SK-N-SH (cell line): Measurements from ENCODE around the gene CCNY. TPM values are rescaled to one million over a fixed set of nuclear protein-coding genes. Genes with fewer than 3 reads are reported as not detected.

ENCODE experiments used
- CTCF ChIA-PET: fragments of 300-600, 350-600 bp; formaldehyde crosslinking; extraction: SDS; loops from one replicate; lab custom pipeline; 2021; lab: Yijun Ruan, JAX
- POLR2A ChIA-PET: fragments of 350-600 bp; sonication (Branson Sonifier 250); formaldehyde crosslinking; extraction: SDS; loops from one replicate; lab custom pipeline; 2020; ENCODE audit warnings: antibody characterized with exemption, inconsistent platforms; lab: Yijun Ruan, JAX
- DNase-seq: peaks from one replicate; pipeline ENCODE4 v3.0.0; 2012
- H2AFZ ChIP-seq: fragments of 200-600 bp; sonication (generic); 2 replicates; pipeline ENCODE4 v1.8.1; 2016; ENCODE audit warnings: antibody characterized with exemption, mild to moderate bottlenecking, low read depth
- H3F3A ChIP-seq: fragments of 200-600 bp; sonication (generic); replicated peaks from 2 replicates; pipeline ENCODE3; 2016; ENCODE audit warnings: antibody characterized with exemption, mild to moderate bottlenecking; ENCODE audit not compliant: insufficient read depth
- H3K27ac ChIP-seq, 2 experiments: fragments of 200-500 bp in 1 of 2; fragments of 200-600 bp in 1 of 2; sonication (Bioruptor generic) in 1 of 2; sonication (generic), shearing (Covaris generic) in 1 of 2; 2 replicates each; pipeline versions ENCODE4 v1.5.1 to v1.6.1; 2014 to 2016; ENCODE audit warnings: low read depth in 2 of 2, inconsistent platforms in 1 of 2, low read length in 1 of 2, mild to moderate bottlenecking in 1 of 2, mixed read lengths in 1 of 2
- H3K27me3 ChIP-seq: fragments of 200-600 bp; sonication (generic), shearing (Covaris generic); 2 replicates; pipeline ENCODE4 v1.6.1; 2016; ENCODE audit warnings: mixed run types; ENCODE audit not compliant: insufficient read depth
- H3K36me3 ChIP-seq, 2 experiments: fragments of 200-500 bp in 1 of 2; fragments of 200-600 bp in 1 of 2; sonication (Bioruptor generic) in 1 of 2; sonication (generic) in 1 of 2; replicated peaks in 1 of 2; 2 replicates each; pipeline versions ENCODE3 to v1.5.1; 2014 to 2016; ENCODE audit warnings: low read length in 1 of 2, mild to moderate bottlenecking in 1 of 2; ENCODE audit not compliant: insufficient read depth in 2 of 2, control insufficient read depth in 1 of 2
- H3K4me1 ChIP-seq, 2 experiments: fragments of 200-500 bp in 1 of 2; fragments of 200-600 bp in 1 of 2; sonication (Bioruptor generic) in 1 of 2; sonication (generic), shearing (Covaris generic) in 1 of 2; 2 replicates each; pipeline versions ENCODE4 v1.5.1 to v1.6.1; 2014 to 2016; ENCODE audit warnings: low read depth in 1 of 2, low read length in 1 of 2, mixed run types in 1 of 2; ENCODE audit not compliant: insufficient read depth in 2 of 2, control insufficient read depth in 1 of 2
- H3K4me2 ChIP-seq: fragments of 200-600 bp; sonication (generic), shearing (Covaris generic); 2 replicates; pipeline ENCODE4 v1.6.1; 2017; ENCODE audit warnings: mixed run types
- H3K4me3 ChIP-seq, 2 experiments: fragments of 200-500 bp in 1 of 2; fragments of 200-600 bp in 1 of 2; sonication (Bioruptor generic) in 1 of 2; sonication (generic), shearing (Covaris generic) in 1 of 2; 2 replicates each; pipeline versions ENCODE4 v1.5.1 to v1.8.1; 2014 to 2016; ENCODE audit warnings: low read depth in 2 of 2, inconsistent platforms in 1 of 2, low read length in 1 of 2, mild to moderate bottlenecking in 1 of 2, mixed read lengths in 1 of 2, moderate library complexity in 1 of 2
- H3K79me2 ChIP-seq: fragments of 200-600 bp; sonication (generic); 2 replicates; pipeline ENCODE4 v1.8.1; 2017; ENCODE audit warnings: mild to moderate bottlenecking; ENCODE audit not compliant: insufficient read depth
- H3K9ac ChIP-seq: fragments of 200-600 bp; sonication (generic); 2 replicates; pipeline ENCODE4 v1.6.1; 2017; ENCODE audit warnings: mixed run types
- H3K9me2 ChIP-seq: fragments of 200-600 bp; sonication (generic); 2 replicates; pipeline ENCODE4 v1.6.1; 2017; ENCODE audit warnings: mixed run types
- H3K9me3 ChIP-seq: fragments of 200-600 bp; sonication (generic); 2 replicates; pipeline ENCODE4 v1.6.1; 2017; ENCODE audit warnings: mixed run types, mild to moderate bottlenecking, moderate library complexity
- H4K20me1 ChIP-seq: fragments of 200-600 bp; sonication (generic); 2 replicates; pipeline ENCODE4 v1.6.1; 2017; ENCODE audit warnings: mild to moderate bottlenecking, mixed run types; ENCODE audit not compliant: insufficient read depth
- CHD2 ChIP-seq: fragments of 150-350 bp; IDR thresholded peaks from 2 replicates; pipeline ENCODE4 v1.6.1; 2018; ENCODE audit warnings: low read length; ENCODE audit not compliant: partially characterized antibody
- FOSL2 ChIP-seq: IDR thresholded peaks from 2 replicates; pipeline ENCODE4 v1.4.0; 2012; ENCODE audit warnings: low read depth, mild to moderate bottlenecking, moderate library complexity, borderline replicate concordance
- FOXJ3 ChIP-seq: sonication (generic); formaldehyde crosslinking; IDR thresholded peaks from 2 replicates; pipeline ENCODE4 v1.5.1; 2020; ENCODE audit warnings: mild to moderate bottlenecking, missing genetic modification reagents
- GABPA ChIP-seq: IDR thresholded peaks from 2 replicates; pipeline ENCODE4 v1.4.0; 2012; ENCODE audit warnings: low read depth, mild to moderate bottlenecking
- MEF2A ChIP-seq: IDR thresholded peaks from 2 replicates; pipeline ENCODE4 v1.4.0; 2012; ENCODE audit warnings: low read depth, borderline replicate concordance
- MXI1 ChIP-seq: IDR thresholded peaks from 2 replicates; pipeline ENCODE4 v1.6.1; 2012; ENCODE audit warnings: mild to moderate bottlenecking, low read depth, low read length, improper control_type of control experiment
- RAD21 ChIP-seq: IDR thresholded peaks from 2 replicates; pipeline ENCODE4 v1.6.1; 2012; ENCODE audit warnings: mild to moderate bottlenecking, low read length
- SIN3A ChIP-seq: IDR thresholded peaks from 2 replicates; pipeline ENCODE4 v1.6.1; 2012; ENCODE audit warnings: low read depth, mild to moderate bottlenecking, low read length, moderate library complexity, borderline replicate concordance
- SMC3 ChIP-seq: IDR thresholded peaks from 2 replicates; pipeline ENCODE4 v1.6.1; 2012; ENCODE audit warnings: low read depth, low read length, improper control_type of control experiment
- TEAD4 ChIP-seq: IDR thresholded peaks from 2 replicates; pipeline ENCODE4 v1.4.0; 2012; ENCODE audit warnings: mild to moderate bottlenecking, borderline replicate concordance; ENCODE audit not compliant: insufficient read depth
- WGBS: methylation state at CpG from one replicate; pipeline ENCODE4 v1.1.6; 2017; ENCODE audit warnings: low lambda C conversion rate; 5-methylcytosine and 5-hydroxymethylcytosine counted together
- polyA plus RNA-seq, 3 experiments: library from polyadenylated mRNA; depleted of rRNA; stranded (reverse); fragments of >200 nt; gene quantifications; 2 replicates each; pipeline ENCODE4 v1.2.3, GENCODE V29; 2012
- TF ChIP-seq, protein P1 (sequence below): IDR thresholded peaks from 2 replicates; pipeline ENCODE4 v1.4.0; 2012; ENCODE audit warnings: low read depth, borderline replicate concordance
- TF ChIP-seq, protein P2 (sequence below): IDR thresholded peaks from 2 replicates; pipeline ENCODE4 v1.4.0; 2012; ENCODE audit warnings: low read depth
- TF ChIP-seq, protein P3 (sequence below): IDR thresholded peaks from 2 replicates; pipeline ENCODE4 v1.4.0; 2012; ENCODE audit warnings: low read depth, borderline replicate concordance
- TF ChIP-seq, protein P4 (sequence below): IDR thresholded peaks from 2 replicates; pipeline ENCODE4 v1.6.1; 2012; ENCODE audit warnings: mild to moderate bottlenecking, low read depth, low read length, moderate library complexity
- TF ChIP-seq, protein P5 (sequence below): fragments of 200-600 bp; sonication (generic); IDR thresholded peaks from 2 replicates; pipeline ENCODE4 v1.6.1; 2017; ENCODE audit warnings: antibody characterized with exemption, mild to moderate bottlenecking, moderate library complexity

The CCNY gene
- polyA plus RNA-seq, 1 of the 3 experiments (the other 2 are of a cell fraction) = 29.4 TPM

DNA sequence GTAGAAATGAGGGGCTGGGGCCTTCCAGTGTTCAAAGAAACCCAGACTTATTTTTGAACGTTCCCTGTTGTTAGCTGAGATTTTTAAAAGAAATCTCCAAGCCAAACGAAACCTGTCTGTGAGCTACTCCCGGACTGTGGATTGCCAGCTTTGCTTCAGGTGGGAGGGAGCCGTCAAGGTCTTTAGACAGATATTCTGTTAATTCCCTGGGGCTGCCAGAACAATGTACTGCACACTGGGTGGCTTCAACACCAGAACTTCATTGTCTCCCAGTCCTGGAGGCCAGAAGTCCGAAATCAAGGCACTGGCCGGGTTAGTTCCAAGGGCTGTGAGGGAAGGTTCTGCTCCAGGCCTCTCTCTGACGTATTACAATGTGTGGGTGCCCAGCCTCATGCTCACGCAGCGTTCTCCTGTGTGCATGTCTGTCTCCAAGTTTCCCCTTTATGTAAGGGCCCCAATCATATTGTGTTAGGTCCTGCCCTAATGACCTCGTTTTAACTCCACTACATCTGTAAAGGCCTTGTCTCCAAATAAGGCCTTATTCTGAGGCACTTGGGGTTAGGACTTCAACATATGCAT, 208.9 kb downstream of the CCNY start:
- Histone ChIP-seq H3K27ac (no peak overlapping the region), H3K4me3 (no peak overlapping the region), H3K9me3 (no peaks in the 10 kb centered on the region), H2AFZ (no peak overlapping the region), H3K4me1 (peaks cover 2 to 7% of the 10 kb centered on the region in 2 experiments; a peak in 2 of 4 replicates), H3K4me2 (no peak overlapping the region), H3K9me2 (no peaks in the 10 kb centered on the region), H3K9ac (no peak overlapping the region), H3F3A (peaks cover 6% of the 10 kb centered on the region), H4K20me1 (no peaks in the 10 kb centered on the region), H3K36me3 (peaks cover 11 to 16% of the 10 kb centered on the region in 2 experiments), H3K79me2 (peaks cover 9% of the 10 kb centered on the region; the same call in 1 of the 2 replicates), H3K27me3 (no peaks in the 10 kb centered on the region)
- CTCF ChIA-PET = interaction anchor here (1.1 to 3.5 kb wide), 2 partner anchors 18 to 36 kb away, joined by 3 to 15 read pairs; no protein-coding TSS in a partner anchor
- WGBS = 89% methylated on average over 8 of the region's 10 CpGs
- TF ChIP-seq TEAD4 = no peak
- TF ChIP-seq FOXJ3 (CRISPR knock-in tag) = no peak
- no peak for TF ChIP-seq MXI1
- TF ChIP-seq, protein P1, sequence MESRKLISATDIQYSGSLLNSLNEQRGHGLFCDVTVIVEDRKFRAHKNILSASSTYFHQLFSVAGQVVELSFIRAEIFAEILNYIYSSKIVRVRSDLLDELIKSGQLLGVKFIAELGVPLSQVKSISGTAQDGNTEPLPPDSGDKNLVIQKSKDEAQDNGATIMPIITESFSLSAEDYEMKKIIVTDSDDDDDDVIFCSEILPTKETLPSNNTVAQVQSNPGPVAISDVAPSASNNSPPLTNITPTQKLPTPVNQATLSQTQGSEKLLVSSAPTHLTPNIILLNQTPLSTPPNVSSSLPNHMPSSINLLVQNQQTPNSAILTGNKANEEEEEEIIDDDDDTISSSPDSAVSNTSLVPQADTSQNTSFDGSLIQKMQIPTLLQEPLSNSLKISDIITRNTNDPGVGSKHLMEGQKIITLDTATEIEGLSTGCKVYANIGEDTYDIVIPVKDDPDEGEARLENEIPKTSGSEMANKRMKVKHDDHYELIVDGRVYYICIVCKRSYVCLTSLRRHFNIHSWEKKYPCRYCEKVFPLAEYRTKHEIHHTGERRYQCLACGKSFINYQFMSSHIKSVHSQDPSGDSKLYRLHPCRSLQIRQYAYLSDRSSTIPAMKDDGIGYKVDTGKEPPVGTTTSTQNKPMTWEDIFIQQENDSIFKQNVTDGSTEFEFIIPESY = no peak
- TF ChIP-seq FOSL2 = no peak
- TF ChIP-seq, protein P2, sequence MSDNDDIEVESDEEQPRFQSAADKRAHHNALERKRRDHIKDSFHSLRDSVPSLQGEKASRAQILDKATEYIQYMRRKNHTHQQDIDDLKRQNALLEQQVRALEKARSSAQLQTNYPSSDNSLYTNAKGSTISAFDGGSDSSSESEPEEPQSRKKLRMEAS = no peak
- no peak for TF ChIP-seq MEF2A
- TF ChIP-seq, protein P3, sequence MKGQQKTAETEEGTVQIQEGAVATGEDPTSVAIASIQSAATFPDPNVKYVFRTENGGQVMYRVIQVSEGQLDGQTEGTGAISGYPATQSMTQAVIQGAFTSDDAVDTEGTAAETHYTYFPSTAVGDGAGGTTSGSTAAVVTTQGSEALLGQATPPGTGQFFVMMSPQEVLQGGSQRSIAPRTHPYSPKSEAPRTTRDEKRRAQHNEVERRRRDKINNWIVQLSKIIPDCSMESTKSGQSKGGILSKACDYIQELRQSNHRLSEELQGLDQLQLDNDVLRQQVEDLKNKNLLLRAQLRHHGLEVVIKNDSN = no peak
- TF ChIP-seq RAD21 = no peak
- no peak for TF ChIP-seq SIN3A
- TF ChIP-seq SMC3 = no peak
- TF ChIP-seq CHD2 = no peak
- TF ChIP-seq, protein P4, sequence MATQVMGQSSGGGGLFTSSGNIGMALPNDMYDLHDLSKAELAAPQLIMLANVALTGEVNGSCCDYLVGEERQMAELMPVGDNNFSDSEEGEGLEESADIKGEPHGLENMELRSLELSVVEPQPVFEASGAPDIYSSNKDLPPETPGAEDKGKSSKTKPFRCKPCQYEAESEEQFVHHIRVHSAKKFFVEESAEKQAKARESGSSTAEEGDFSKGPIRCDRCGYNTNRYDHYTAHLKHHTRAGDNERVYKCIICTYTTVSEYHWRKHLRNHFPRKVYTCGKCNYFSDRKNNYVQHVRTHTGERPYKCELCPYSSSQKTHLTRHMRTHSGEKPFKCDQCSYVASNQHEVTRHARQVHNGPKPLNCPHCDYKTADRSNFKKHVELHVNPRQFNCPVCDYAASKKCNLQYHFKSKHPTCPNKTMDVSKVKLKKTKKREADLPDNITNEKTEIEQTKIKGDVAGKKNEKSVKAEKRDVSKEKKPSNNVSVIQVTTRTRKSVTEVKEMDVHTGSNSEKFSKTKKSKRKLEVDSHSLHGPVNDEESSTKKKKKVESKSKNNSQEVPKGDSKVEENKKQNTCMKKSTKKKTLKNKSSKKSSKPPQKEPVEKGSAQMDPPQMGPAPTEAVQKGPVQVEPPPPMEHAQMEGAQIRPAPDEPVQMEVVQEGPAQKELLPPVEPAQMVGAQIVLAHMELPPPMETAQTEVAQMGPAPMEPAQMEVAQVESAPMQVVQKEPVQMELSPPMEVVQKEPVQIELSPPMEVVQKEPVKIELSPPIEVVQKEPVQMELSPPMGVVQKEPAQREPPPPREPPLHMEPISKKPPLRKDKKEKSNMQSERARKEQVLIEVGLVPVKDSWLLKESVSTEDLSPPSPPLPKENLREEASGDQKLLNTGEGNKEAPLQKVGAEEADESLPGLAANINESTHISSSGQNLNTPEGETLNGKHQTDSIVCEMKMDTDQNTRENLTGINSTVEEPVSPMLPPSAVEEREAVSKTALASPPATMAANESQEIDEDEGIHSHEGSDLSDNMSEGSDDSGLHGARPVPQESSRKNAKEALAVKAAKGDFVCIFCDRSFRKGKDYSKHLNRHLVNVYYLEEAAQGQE = no peak
- TF ChIP-seq, protein P5, sequence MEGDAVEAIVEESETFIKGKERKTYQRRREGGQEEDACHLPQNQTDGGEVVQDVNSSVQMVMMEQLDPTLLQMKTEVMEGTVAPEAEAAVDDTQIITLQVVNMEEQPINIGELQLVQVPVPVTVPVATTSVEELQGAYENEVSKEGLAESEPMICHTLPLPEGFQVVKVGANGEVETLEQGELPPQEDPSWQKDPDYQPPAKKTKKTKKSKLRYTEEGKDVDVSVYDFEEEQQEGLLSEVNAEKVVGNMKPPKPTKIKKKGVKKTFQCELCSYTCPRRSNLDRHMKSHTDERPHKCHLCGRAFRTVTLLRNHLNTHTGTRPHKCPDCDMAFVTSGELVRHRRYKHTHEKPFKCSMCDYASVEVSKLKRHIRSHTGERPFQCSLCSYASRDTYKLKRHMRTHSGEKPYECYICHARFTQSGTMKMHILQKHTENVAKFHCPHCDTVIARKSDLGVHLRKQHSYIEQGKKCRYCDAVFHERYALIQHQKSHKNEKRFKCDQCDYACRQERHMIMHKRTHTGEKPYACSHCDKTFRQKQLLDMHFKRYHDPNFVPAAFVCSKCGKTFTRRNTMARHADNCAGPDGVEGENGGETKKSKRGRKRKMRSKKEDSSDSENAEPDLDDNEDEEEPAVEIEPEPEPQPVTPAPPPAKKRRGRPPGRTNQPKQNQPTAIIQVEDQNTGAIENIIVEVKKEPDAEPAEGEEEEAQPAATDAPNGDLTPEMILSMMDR = no peak
- TF ChIP-seq GABPA = no peak
- POLR2A ChIA-PET = no interaction called here
- DNase-seq = no peak
